Bronchial epithelial cell (primary cell): ENCODE results near the gene IL10. TPM values are rescaled to one million over a fixed set of nuclear protein-coding genes. Genes with fewer than 3 reads are reported as not detected.
A peak's percentile ranks its signal among the peaks of the same experiment; 100 is the strongest.

ENCODE experiments used
- DNase-seq: peaks from one replicate; pipeline ENCODE4 v3.0.0-alpha.2; 2010; ENCODE audit warnings: low read depth
- FAIRE-seq: peaks from 2 replicates; lab custom pipeline; 2011; peaks lifted over from hg19 to GRCh38; lab: Jason Lieb, UNC
- H3K27me3 ChIP-seq: 2 replicates; pipeline ENCODE4 v1.5.1; 2011; ENCODE audit warnings: low read length; ENCODE audit not compliant: control insufficient read depth, insufficient read depth
- H3K36me3 ChIP-seq: 2 replicates; pipeline ENCODE4 v1.5.1; 2011; ENCODE audit warnings: low read length; ENCODE audit not compliant: control insufficient read depth, insufficient read depth
- H3K4me3 ChIP-seq: 2 replicates; pipeline ENCODE4 v1.5.1; 2011; ENCODE audit warnings: mild to moderate bottlenecking, low read depth, low read length, control low read depth
- total RNA-seq: library from RNA; depleted of rRNA; stranded (reverse); fragments of >200 nt; gene quantifications from 2 replicates; pipeline ENCODE4 v1.2.1, GENCODE V29; 2014
- TF ChIP-seq, protein P1 (sequence below): IDR thresholded peaks from 2 replicates; pipeline ENCODE4 v1.5.1; 2011; ENCODE audit warnings: mild to moderate bottlenecking, moderate library complexity, low read length, control low read depth, inconsistent platforms; ENCODE audit not compliant: insufficient read depth, severe bottlenecking

IL10 gene
- total RNA-seq, 1 donor from 2014 or later: not detected

DNA sequence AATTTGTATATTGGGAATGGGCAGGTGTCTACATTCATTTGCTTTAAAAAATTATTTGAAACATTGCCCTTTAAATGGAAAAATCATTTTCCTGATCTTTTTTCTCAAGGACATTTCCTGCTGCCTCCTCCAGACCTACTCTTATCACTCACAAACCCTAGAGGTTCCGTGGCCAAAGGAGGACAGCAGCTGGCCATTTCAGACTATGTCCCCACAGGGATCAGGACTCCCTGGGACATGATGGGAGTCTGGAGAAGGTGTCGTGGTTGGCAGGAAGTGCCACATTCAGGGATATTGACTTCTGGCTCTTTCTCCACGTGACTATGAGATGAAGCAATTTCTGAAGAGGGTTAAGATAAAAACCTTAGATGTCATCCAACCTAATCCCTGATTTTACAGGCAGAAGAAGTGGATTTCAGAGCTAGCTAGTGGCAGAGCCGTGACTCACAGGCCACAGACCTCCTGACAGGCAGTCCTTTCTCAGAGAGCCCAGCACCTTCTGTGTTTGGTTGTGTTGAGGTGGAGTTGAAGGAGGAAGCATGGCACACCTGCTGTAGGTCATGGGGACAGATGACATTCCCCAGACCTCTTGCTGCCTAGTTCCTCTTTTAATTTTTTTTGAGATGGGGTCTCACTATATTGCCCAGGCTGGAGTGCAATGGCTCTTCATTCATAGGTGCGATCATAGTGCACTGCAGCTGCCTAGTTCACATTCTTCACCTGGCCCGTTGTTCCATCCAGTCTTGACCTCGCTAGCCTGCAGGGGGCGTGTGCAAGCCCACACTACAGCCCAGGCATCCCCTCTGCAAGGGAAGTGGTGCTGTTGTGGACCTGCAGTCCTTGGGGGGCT is 25.5 kb upstream of the IL10 start:
- Histone ChIP-seq H3K27me3 (no peaks in the 10 kb centered on the region), H3K36me3 (no peaks in the 10 kb centered on the region), H3K4me3 (no peak overlapping the region)
- DNase-seq (no peak), FAIRE-seq (no peak)
- TF ChIP-seq, protein P1, sequence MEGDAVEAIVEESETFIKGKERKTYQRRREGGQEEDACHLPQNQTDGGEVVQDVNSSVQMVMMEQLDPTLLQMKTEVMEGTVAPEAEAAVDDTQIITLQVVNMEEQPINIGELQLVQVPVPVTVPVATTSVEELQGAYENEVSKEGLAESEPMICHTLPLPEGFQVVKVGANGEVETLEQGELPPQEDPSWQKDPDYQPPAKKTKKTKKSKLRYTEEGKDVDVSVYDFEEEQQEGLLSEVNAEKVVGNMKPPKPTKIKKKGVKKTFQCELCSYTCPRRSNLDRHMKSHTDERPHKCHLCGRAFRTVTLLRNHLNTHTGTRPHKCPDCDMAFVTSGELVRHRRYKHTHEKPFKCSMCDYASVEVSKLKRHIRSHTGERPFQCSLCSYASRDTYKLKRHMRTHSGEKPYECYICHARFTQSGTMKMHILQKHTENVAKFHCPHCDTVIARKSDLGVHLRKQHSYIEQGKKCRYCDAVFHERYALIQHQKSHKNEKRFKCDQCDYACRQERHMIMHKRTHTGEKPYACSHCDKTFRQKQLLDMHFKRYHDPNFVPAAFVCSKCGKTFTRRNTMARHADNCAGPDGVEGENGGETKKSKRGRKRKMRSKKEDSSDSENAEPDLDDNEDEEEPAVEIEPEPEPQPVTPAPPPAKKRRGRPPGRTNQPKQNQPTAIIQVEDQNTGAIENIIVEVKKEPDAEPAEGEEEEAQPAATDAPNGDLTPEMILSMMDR: peak; percentile 58

DNA sequence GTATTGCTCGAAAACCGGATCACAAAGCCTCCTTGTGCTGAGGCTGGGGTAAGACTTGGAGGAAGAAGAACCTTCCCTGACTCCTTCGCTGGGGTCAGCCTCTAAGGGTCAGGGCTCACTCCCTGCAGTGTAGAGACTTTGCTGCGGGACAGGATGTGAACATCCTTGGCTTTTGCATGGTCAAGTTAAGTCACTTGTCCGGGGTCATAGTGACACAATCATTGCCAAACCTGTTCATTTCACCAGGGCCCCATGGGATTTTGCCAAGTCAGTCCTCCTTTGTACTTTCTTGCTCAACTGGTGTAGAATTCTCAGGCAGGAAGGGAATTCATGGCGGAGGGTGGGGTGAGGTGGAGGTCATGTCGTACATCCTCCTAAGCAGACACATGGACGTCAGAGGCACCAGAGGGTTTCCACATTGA is 24.7 kb upstream of the IL10 start:
- DNase-seq (no peak), FAIRE-seq (no peak)
- Histone ChIP-seq H3K36me3 (no peaks in the 10 kb centered on the region), H3K27me3 (no peaks in the 10 kb centered on the region), H3K4me3 (no peak overlapping the region)
- TF ChIP-seq, protein P1: no peak

DNA sequence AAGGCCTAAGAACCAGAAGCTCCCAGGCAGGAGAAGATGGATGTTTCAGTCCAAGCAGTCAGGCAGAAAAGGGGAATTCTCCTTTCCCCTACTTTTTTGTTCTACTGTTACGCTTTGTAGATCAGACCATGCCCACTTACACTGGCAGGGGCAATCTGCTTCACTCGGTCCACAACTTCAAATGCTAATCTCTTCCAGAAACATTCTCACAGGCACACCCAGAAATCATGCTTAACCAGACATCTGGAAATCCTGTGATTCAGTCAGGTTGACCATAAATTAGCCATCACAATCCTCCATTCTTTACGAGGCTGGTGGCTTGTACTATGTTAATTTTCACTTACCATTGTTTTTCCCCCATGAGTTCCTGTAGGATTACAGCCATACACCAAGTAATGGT is 23.8 kb upstream of the IL10 start:
- no peaks in the 10 kb centered on the region for H3K27me3 ChIP-seq
- H3K4me3 ChIP-seq: no peak overlapping the region
- TF ChIP-seq, protein P1: no peak
- no peak for FAIRE-seq
- H3K36me3 ChIP-seq: no peaks in the 10 kb centered on the region
- no peak for DNase-seq

DNA sequence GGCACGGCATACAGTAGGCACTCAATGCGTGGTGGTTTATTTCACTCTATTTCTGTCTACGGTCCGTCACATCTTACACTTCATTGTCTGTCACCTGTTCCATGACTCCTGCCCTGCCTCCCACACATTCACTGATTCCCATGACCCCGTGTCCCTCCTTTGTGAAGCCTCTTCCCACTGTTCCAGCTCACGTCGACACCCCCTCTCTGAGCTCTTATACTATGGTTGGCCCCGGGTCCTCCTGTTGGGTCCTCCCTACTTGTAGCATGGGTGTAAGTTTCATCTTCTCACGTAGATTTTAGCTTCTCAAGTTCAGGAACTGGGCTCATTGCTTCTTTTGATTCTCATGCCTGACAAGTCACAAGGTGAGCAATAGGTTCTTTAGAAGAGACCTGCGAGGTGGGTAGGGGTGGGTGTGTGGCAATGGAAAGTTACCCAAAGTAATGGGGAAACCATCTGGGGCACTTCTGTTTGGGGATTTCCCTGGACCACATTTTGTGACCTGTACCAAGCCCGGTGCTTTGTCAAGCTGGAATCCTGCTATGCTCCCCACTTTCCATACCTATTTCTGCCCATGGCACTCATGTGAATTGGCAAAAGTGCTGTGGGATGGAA is 22.1 kb upstream of the IL10 start:
- no peak for FAIRE-seq
- TF ChIP-seq, protein P1: no peak
- H3K4me3 ChIP-seq: no peak overlapping the region
- no peaks in the 10 kb centered on the region for H3K27me3 ChIP-seq
- H3K36me3 ChIP-seq: no peaks in the 10 kb centered on the region
- no peak for DNase-seq

DNA sequence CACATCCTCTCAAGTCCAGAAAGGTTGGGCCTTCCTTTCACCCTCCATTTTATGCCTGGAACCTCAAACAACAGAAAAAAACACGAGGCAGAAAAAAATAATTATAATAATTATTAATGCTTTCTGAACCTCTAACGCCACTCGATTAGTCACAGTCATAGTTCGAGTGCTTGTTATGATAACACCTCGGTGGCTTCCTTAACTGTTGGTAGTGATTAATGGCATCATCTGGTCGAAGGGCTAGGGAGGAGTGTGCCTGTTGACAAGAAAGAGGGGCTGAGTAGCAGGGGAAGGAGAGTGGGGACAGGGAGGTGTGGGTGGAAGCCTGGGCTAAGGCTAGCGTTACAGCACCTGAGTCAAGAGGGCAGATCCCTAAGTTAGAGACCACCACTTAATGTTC is 21.3 kb upstream of the IL10 start:
- no peak overlapping the region for H3K4me3 ChIP-seq
- FAIRE-seq: no peak
- no peaks in the 10 kb centered on the region for H3K36me3 ChIP-seq
- TF ChIP-seq, protein P1: no peak
- DNase-seq: no peak
- no peaks in the 10 kb centered on the region for H3K27me3 ChIP-seq
